NCI-H2227 treated with DMSO at 0.1 percent for 48 hours (cell line): ENCODE measurements around the gene RRN3.
A peak's percentile ranks its signal among the peaks of the same experiment; 100 is the strongest.
"Not testable (repeated sequence)": the region's sequence is repeated elsewhere in the genome, so short reads cannot be mapped to it uniquely, and the experiment has no call there.

Experiments used
- DNase-seq: peaks from one replicate; lab custom pipeline; 2025; lab: John Stamatoyannopoulos, UW

RRN3 gene

DNA sequence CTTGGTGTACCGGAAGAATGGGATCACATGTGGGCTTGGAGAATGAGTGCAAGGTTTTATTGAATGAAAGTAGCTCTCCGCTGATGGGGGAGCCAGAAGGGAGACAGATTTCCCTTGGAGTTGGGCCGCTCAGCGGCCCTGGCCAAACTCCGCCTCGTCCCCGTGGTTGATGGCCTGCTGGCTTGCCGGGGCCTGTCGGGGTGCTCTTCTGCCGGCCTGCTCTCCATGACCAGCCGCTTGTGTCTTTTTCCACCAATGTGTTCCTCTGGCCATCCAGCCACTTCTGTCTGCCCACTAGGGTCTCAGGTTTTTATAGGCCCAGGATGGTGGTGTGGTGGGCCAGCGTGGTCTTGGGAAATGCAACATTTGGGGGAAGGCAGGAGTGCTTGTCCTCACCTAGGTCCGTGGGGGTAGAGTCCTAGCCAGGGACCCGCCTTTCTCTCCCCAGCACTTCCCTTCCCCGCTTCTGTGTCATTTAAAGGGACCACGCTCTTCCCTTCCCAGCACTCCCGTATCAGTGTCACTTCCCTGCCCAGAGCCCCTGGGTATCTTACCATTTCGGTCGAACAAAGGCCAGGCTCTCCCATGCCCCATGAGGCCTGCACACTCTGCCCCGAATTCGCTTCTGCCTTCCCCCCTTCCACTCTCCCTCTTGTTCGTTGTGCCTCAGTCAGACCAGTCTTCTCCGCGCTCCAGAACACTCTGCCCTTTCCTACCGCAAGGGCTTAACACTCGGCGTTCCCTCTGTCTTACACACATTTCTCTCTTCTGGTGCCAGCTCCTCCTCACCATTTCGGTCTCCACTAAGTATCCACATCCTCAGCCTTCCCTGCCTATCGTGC lies 66.3 kb downstream of the RRN3 start:
- not testable (repeated sequence) for DNase-seq

DNA sequence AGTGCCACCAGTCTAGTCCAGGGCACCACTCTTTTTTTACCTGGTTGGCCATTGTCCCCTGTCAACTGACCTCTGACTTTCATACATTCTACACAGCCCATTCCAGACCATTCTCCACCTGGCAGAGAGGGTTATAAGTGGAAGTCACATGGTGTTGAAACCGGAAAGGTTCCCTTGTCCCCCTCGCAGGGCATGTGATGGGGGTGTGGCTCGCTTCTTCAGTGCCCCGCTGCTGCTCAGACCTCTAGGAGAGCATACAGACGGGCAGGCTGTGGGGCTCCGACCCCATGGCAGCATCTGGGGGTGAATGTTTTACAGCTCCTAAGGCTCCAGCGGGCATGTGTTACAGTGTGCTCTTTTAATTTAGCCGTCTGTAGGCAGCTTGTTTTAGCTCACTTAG lies 67.0 kb downstream of the RRN3 start:
- not testable (repeated sequence) for DNase-seq

DNA sequence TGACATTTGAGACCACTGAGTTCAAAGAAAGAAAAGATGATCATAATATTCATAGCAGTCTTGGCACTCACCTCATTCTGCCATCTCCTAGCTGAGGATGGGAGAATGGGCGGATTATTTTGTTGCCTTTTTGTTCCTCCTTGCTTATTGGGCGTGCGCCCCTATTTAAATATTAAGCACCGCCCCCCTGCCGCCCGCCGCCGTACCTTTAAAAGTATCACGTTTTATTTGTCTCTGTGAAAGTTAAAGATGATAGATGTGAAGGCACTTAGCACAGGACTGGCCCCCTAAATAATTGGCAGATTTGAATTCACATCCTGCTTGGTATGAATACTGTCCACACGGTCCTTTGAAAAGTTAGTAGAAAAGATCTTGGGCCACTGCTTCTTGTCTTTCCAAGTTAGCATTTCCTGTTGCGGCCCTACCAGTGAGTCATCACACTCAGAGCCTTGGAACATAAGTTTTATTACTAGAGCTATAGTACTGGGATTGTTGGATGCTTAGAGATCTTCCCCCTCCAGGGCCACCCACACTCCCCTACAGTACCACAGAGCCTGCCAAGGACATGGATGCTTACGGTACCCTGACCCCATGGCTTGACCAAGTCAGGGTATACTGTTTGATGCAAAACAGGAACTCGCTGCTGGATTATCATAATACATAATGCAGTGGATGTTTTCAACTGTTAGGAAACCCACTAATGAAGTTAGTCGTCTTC lies 68.7 kb downstream of the RRN3 start:
- not testable (repeated sequence) for DNase-seq

- DNase-seq: not testable (repeated sequence)
These were observed 69.2 kb downstream of the RRN3 start for GRCh38 chr16:15024858-15025199.

- DNase-seq: not testable (repeated sequence)
These were observed 70.5 kb downstream of the RRN3 start for GRCh38 chr16:15023381-15024077.

DNA sequence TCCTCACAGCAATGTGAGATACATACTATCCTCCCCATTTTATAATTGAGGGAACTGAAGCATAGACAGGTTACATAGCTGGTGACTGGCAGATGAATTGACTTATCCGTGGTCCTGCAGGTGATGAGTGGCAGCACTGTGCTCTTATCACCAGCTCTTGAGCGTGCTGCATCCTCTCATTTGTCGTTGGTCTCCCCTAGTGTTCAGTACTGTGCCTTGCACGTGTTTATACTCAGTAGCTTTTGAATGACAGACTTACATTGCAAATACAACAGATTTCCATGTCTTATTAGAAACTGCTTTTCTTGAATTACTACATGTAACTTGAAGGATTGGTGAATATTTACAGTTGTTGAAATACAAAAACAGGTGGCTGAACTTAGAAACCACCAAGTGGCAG lies 71.9 kb downstream of the RRN3 start:
- peak; percentile 61 for DNase-seq

- not testable (repeated sequence) for DNase-seq
These were observed 72.6 kb downstream of the RRN3 start for GRCh38 chr16:15021429-15021828.

DNA sequence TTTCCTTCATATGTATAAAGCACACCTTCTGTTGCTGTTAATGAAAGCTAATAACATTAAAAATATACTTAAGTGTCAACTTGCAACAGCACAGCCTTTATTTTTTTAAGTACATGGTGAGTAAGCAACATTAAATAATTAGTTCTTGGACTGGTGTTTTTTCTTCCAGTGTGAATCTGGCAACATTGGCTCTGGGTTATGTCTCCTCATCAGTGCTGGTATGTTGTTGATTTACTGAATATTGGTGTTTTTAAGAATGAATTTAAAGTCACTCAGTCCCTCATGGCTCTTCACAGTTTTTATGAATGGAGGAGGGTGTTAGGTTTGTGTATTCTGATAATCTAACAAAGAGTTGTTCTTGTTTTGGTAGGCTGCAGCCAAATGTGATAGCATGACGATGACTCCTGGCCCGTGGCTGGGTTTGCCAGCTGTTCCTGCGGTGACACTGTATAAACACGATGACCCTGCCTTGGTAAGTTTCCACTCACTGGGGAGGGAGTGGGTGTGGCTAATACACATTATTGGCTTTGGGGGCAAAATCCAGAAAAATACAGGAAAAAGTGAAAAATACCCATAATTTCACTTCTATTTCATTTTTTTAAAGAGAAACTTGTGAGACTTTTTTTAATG lies 77.0 kb downstream of the RRN3 start:
- DNase-seq: not testable (repeated sequence)

DNA sequence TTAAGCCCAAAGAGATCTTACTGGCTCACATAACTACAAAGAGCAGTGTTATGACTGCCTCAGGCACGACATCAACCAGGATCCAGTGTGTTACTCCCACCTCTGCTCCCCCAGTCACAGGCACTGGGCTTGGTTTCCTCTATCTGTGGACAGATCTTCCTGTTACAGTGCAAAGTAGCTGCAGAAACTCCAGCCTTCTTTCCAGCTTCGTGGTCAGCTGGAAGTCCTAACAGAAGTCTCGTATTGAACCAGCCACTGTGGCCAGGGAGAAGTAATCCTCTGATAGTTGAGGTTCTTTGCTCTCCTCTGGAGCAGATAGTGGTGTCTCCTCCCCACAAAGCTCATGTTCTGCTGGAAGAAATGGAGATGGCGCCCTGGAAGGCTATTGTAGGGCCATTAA lies 77.7 kb downstream of the RRN3 start:
- DNase-seq: not testable (repeated sequence)

- DNase-seq: not testable (repeated sequence)
These were observed 78.4 kb downstream of the RRN3 start for GRCh38 chr16:15015671-15016070.

GRCh38 chr16:15012941-15013340 lies 81.1 kb downstream of the RRN3 start:
- not testable (repeated sequence) for DNase-seq
